SK-N-SH (cell line): ENCODE measurements around the gene NR6A1.

Experiments used
- CHD2 ChIP-seq: fragments of 150-350 bp; IDR thresholded peaks from 2 replicates; pipeline ENCODE4 v1.6.1; 2018; ENCODE audit warnings: low read length; ENCODE audit not compliant: partially characterized antibody
- CTCF ChIP-seq: fragments of 200-600 bp; sonication (generic); IDR thresholded peaks from 2 replicates; pipeline ENCODE4 v1.6.1; 2017; ENCODE audit warnings: antibody characterized with exemption, mild to moderate bottlenecking, moderate library complexity
- EZH2phosphoT487 ChIP-seq: fragments of 200-600 bp; sonication (generic); IDR thresholded peaks from 2 replicates; pipeline ENCODE4 v1.6.1; 2017; ENCODE audit warnings: low read depth, mixed run types, mild to moderate bottlenecking, antibody characterized with exemption, moderate library complexity, borderline replicate concordance
- POLR2AphosphoS5 ChIP-seq: IDR thresholded peaks from 2 replicates; pipeline ENCODE4 v1.6.1; 2012; ENCODE audit warnings: low read depth, low read length
- RAD21 ChIP-seq: IDR thresholded peaks from 2 replicates; pipeline ENCODE4 v1.6.1; 2012; ENCODE audit warnings: mild to moderate bottlenecking, low read length
- RXRA ChIP-seq: IDR thresholded peaks from 2 replicates; pipeline ENCODE4 v1.4.0; 2012; ENCODE audit warnings: low read depth, mild to moderate bottlenecking, borderline replicate concordance
- TAF1 ChIP-seq: IDR thresholded peaks from 2 replicates; pipeline ENCODE4 v1.6.1; 2012; ENCODE audit warnings: low read depth, mild to moderate bottlenecking, low read length, moderate library complexity, borderline replicate concordance
- TCF12 ChIP-seq: IDR thresholded peaks from 2 replicates; pipeline ENCODE4 v1.4.0; 2012
- TEAD4 ChIP-seq: IDR thresholded peaks from 2 replicates; pipeline ENCODE4 v1.4.0; 2012; ENCODE audit warnings: mild to moderate bottlenecking, borderline replicate concordance; ENCODE audit not compliant: insufficient read depth

- no peak for TF ChIP-seq CTCF
- TF ChIP-seq RAD21: no peak
- TF ChIP-seq EZH2phosphoT487: no peak
- no peak for TF ChIP-seq RXRA
- TF ChIP-seq TEAD4: no peak
- TF ChIP-seq CHD2: no peak
- TF ChIP-seq TCF12: no peak
- TF ChIP-seq POLR2AphosphoS5: no peak
- TF ChIP-seq TAF1: no peak
These were observed 19.2 kb upstream of the NR6A1 start for GRCh38 chr9:124790301-124790700.
